Epidermal melanocyte (primary cell): ENCODE results near the gene PHLDB1.
A peak's percentile ranks its signal among the peaks of the same experiment; 100 is the strongest.
"Not testable (repeated sequence)": the region's sequence is repeated elsewhere in the genome, so short reads cannot be mapped to it uniquely, and the experiment has no call there.

Source experiments
- DNase-seq: peaks from one replicate; pipeline ENCODE4 v3.0.0; 2011; ENCODE audit warnings: low spot score; ENCODE audit not compliant: insufficient read length

PHLDB1 gene

GRCh38 chr11:118658429-118659313 is 51.3 kb downstream of the PHLDB1 start:
- no peak for DNase-seq

GRCh38 chr11:118659314-118659952 is 52.0 kb downstream of the PHLDB1 start:
- DNase-seq: peak; percentile 82

GRCh38 chr11:118659953-118660680 is 52.7 kb downstream of the PHLDB1 start:
- no peak for DNase-seq

DNA sequence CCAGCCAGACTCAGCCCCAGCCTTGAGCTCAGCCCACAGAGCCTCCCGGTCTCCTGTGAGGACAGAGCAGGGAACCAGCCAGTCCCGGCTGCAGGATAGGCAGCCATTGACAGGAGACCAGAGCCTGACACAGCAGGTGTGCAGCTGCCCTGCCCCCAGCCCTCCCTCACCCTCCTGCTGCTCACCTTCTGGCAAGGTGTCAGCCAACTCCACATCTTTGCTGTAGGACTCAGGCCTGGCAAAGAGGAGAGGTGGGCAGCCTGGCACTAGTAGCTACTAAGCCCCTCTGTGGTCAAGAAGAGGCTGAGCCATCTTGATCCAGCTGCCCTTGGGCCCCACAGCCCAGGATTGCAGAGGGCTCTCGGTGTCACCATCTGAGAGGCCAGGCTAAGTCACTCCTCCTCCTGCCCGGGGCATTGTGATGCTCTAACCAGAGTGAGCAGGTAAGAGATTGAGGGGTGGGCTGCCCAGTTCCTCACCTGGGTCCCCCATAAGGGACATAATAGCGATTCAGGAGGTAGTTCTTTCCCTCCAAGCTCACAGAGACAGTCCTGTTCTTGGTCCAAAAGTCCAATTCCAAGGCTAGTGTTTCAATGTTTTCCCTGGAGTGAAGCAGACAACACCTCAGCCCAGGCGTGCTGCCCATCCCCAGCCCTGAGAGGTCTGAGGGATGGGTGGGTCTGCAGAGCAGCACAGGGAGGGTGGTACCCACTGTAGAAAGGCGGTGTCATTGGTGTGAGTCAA is 53.4 kb downstream of the PHLDB1 start:
- DNase-seq: no peak

DNA sequence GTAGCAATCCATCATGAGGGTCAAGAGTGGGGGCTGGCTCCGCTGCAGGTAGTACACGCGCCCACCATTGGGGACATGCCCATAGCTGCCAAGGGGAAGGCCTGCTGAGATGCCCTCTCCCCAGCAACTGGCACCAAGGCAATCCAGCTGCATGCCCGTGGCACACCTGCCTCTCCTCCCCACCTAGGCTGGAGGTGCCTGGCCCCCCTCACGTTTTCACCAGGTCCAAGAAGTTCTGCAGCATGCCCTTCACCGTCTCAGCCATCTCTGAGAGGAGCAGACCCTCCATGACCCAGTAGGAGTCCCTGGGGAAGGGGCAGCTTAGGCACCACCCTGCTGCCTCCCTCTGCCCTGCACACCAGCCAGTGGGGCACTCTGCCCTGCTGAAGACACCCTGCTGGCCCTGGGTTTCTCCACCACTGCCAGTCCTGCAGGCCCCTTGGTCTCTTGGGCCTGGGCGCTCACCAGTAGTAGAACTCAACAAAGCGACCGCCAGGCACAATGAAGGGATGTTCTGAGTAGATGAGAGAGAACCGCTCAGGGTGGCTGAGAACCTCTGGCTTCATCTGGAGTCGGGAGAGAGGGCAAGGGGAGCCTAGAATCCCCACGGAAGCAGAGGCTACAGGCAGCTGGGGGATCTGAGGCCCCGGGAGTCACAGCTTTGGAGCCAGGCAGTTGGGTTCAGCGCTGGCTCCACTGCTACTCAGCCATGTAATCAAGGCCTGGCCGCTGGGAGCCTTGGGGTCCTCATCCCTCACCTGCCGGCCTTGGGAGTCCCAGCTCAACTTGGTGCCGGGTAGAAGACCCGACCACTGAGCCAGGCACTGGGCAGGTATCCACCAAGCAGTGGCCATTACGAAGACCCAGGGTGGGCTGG is 54.2 kb downstream of the PHLDB1 start:
- no peak for DNase-seq

DNA sequence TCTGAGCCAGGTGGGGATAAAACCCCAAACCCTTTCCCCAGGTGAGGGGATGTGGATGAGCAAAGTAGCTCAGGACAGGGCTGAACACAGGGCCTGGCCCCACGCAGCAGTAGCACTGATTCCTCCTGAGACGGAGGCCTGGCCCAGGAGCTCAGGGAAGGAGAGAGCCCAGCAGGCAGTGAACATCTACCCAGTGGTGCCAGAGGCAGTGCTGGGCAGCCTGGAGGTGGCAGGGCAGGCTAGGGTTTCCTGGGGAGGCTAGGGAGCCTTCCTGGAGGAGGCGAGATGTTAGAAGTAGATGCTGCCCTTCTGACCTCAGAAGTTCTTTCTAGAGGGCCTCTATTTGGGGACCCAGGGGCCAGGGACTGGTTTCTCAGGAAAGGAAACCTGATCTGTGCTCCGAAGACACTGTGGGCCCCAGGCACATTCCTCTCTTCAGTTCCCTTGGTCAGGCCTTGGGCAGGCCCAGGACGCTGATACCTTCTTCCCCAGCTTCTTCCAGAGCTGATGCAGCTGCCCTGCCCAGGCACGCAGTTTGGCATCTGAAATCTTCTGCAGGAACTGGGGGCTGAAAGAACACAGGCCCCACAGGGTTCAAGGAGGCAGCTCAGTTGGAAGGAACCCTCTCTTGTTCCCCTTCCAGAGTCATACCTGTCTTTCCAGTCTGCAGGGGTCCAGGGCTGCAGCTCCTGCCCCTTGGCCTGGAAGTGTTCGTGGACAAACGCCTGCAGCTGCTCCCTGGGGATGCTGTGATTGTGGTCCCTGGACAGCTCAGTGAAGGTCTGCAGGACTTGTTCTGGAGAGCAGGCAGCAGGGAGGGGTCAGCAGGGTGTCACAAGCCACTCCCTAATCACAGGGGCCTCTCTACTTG is 55.2 kb downstream of the PHLDB1 start:
- no peak for DNase-seq

DNA sequence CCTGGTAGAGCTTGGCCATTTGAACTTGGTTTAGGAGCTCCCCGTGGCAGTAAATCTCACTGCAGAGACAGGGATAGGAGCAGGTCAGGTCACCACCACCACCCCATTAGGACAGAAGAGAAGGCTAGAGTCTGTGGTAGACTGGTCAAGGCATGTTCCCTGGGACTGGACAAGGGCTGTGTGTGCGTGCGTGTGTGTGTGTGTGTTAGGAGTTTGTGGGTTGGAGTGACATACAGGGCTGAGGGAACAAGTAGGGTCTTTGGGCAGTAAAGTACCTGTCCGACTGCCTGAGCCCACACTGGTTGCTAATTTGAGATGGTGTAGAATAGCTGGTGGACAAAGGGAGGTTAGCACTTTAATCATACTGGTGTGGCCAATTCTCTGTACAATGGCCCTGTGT is 56.0 kb downstream of the PHLDB1 start:
- DNase-seq: no peak

DNA sequence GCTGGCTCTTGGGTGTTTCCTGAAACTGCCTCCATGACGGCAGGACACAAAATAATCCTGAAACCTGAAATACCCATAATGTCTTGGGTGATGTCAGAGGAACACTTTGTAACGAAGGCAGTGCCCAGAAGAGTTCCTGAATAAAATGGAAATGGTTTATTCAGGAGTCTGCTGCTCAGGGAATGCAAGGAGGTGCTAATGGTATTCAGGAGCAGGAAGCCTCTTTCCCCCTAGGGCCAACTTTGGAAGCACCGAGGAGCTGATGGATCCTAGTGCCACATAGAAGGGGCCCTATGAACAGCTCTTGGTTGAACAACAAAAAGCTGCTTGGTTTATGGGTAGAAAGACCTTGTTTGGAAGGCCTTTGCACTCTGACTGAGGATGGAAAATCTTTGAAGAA is 56.5 kb downstream of the PHLDB1 start:
- no peak for DNase-seq

GRCh38 chr11:118666371-118666770 is 59.0 kb downstream of the PHLDB1 start:
- DNase-seq: no peak

DNA sequence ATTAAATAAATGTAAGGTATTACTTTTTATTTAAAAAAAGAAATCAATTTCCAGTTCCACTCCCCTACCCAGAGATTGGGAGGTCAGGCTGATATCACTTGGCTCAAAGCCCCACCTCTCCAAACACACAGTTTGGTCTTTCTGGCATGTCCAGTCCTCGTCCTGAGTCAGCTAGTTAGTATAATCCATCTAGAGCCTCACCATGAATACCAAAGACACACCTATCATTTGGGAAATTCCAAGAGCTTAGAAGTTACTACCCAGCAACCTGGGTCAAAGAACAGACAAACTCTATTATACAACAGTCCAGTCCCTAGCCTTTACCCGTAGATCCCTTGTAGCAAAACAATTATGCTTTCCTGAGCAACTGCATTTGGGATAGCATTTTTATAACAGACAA is 62.6 kb downstream of the PHLDB1 start:
- DNase-seq: no peak

GRCh38 chr11:118671254-118671653 is 63.8 kb downstream of the PHLDB1 start:
- no peak for DNase-seq

GRCh38 chr11:118672846-118673245 is 65.4 kb downstream of the PHLDB1 start:
- DNase-seq: no peak

DNA sequence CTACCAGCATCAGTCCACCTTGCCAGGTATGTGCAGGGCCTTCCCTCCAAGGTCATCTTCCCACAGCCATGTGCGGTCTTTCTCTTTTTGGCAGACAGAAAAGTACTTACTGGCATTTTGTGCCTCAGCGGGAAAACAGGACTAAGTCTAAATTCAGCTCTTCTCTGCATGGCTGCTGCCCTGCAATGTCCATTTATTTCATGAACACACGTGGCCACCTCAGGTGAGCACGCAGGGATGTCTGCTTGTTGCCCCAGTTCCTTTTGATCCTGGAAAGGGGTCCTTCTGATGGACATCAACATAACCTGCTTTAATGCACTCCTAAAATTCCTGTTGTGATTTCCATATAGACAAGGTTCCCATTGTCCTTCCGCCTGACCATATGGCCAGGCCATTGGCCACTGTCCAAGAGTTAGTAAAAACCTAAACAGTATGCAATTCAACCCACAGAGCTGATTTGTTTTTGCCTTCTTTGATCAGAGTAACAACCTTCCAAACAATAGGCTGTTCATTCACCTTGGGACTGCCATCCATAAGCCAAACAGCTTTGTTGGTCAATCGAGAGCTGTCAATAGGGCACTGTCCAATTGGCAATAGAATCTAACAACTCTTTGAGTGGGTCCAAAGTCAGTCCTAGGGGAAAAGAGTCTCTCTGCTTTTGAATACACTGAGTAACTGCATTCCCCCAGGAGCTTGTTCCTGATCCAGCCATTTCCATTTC is 66.1 kb downstream of the PHLDB1 start:
- no peak for DNase-seq

DNA sequence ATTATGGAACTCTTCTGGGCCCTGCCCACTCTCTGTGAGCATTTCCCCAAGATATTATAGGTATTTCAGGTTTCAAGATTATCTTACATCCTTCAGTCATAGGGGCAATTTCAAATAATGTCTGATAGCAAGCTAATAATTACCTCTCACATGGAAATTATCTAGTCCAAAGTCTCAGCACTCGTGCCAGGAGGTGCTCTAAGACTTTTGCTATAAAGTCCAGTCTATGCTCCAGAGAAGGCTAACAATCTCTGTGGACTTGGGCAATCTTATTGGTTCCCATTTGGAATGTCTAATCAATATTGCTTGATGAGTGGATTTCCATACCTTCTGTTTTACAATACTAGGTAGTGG is 66.6 kb downstream of the PHLDB1 start:
- DNase-seq: no peak

GRCh38 chr11:118677977-118678376 is 70.6 kb downstream of the PHLDB1 start:
- DNase-seq: no peak

GRCh38 chr11:118678908-118679307 is 71.5 kb downstream of the PHLDB1 start:
- not testable (repeated sequence) for DNase-seq

DNA sequence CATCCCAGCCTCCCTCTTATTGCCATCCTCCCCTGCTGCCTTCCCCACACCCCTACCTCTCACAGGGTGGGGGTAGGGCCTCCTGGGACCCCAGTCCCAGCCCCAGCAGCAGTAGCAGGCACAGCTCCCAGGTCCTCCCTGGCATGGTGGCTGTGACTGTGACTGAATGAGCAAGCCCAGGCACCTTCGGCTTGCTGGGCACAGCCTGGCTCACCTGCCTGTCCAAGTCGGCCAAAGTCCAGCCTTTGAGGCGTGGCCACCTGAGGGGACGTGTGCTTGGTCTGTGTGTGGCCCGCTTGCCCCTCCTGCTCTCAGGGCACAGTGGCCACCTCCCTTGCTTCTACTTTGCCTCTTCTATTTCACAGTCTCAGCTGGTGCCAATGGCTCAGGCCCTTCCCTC is 72.1 kb downstream of the PHLDB1 start, which contains the start of gene TREH:
TSS of gene TREH (minus strand) at position 168 of the 400 bp plus-strand sequence. CDS start at position 145, 23 bp downstream.
- DNase-seq: no peak

DNA sequence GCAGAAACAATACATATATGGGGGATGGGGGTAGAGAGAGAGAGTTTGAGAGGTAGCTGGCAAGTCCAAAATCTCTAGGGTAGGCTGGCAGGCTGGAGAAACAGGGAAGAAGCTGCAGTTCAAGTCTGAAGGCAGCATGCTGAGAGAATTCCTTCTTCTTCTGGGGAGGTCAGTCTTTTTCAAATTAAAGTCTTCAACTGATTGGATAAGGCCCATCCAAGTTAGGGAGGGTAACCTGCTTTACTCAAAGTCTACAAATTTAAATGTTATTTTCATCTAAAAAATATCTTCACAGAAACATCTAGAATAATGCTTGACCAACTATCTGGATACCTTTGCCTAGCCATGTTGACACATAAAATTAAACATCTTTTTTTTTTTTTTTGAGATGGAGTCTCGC is 75.0 kb downstream of the PHLDB1 start:
- DNase-seq: no peak

GRCh38 chr11:118682939-118683338 is 75.5 kb downstream of the PHLDB1 start:
- DNase-seq: not testable (repeated sequence)
